WERI-Rb-1 (cell line): ENCODE data around the gene OR2B3.

Experiments used
- DNase-seq: peaks from one replicate; pipeline ENCODE4 v3.0.0-alpha.2; 2020
- H3K27ac ChIP-seq: fragments of 250-450 bp; sonication (Bioruptor Pico); 2 replicates; pipeline ENCODE4 v1.5.1; 2020; ENCODE audit warnings: mild to moderate bottlenecking, moderate library complexity
- H3K27me3 ChIP-seq: fragments of 250-450 bp; sonication (Bioruptor Pico); 2 replicates; pipeline ENCODE4 v1.5.1; 2021; ENCODE audit warnings: mild to moderate bottlenecking, low read depth, moderate library complexity; ENCODE audit not compliant: insufficient read depth, severe bottlenecking
- H3K36me3 ChIP-seq: fragments of 250-450 bp; sonication (Bioruptor Pico); 2 replicates; pipeline ENCODE4 v1.5.1; 2020; ENCODE audit warnings: mild to moderate bottlenecking, moderate library complexity
- H3K4me3 ChIP-seq: 2 replicates; pipeline ENCODE4 v1.5.1; 2011; ENCODE audit warnings: low read depth, mild to moderate bottlenecking, control low read depth, low read length
- H3K9me3 ChIP-seq: fragments of 250-450 bp; sonication (Bioruptor Pico); 2 replicates; pipeline ENCODE4 v1.5.1; 2021; ENCODE audit warnings: mild to moderate bottlenecking, moderate library complexity; ENCODE audit not compliant: severe bottlenecking
- TF ChIP-seq, protein P1 (sequence below): IDR thresholded peaks from 2 replicates; pipeline ENCODE4 v1.5.1; 2011; ENCODE audit warnings: low read depth, mild to moderate bottlenecking, control low read depth, inconsistent platforms, low read length

The OR2B3 gene

DNA sequence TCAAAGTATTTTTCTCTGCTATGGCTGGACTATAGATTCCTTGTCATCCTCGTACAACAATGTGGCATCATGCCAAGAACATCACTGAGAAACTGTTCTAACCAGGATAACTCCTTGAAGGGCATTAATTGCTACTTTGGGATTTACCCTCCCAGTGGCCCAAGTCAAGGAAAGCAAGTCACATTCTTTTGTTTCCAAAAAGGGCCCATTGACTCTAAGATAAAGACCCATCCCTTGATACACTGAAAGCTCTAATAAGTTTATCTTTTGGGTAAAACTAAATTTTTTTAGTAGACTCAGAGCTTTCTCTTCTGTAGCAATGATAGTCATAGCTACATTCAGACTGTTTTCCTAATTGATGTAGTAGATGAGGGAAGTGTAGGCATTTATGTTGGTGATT is 20.6 kb upstream of the OR2B3 start, which contains the start of gene OR2J3:
TSS of gene OR2J3 (plus strand) at position 301 of the 400 bp plus-strand sequence. CDS start 3,833 bp downstream, outside the sequence.
- DNase-seq: no peak
- peaks cover 4% of the 10 kb centered on the region for H3K9me3 ChIP-seq
- no peaks in the 10 kb centered on the region for H3K36me3 ChIP-seq
- H3K27ac ChIP-seq: no peak within 1 kb of the TSS
- no peak within 1 kb of the TSS for H3K4me3 ChIP-seq
- peaks cover 82% of the 10 kb centered on the region for H3K27me3 ChIP-seq
- TF ChIP-seq, protein P1, sequence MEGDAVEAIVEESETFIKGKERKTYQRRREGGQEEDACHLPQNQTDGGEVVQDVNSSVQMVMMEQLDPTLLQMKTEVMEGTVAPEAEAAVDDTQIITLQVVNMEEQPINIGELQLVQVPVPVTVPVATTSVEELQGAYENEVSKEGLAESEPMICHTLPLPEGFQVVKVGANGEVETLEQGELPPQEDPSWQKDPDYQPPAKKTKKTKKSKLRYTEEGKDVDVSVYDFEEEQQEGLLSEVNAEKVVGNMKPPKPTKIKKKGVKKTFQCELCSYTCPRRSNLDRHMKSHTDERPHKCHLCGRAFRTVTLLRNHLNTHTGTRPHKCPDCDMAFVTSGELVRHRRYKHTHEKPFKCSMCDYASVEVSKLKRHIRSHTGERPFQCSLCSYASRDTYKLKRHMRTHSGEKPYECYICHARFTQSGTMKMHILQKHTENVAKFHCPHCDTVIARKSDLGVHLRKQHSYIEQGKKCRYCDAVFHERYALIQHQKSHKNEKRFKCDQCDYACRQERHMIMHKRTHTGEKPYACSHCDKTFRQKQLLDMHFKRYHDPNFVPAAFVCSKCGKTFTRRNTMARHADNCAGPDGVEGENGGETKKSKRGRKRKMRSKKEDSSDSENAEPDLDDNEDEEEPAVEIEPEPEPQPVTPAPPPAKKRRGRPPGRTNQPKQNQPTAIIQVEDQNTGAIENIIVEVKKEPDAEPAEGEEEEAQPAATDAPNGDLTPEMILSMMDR: no peak

DNA sequence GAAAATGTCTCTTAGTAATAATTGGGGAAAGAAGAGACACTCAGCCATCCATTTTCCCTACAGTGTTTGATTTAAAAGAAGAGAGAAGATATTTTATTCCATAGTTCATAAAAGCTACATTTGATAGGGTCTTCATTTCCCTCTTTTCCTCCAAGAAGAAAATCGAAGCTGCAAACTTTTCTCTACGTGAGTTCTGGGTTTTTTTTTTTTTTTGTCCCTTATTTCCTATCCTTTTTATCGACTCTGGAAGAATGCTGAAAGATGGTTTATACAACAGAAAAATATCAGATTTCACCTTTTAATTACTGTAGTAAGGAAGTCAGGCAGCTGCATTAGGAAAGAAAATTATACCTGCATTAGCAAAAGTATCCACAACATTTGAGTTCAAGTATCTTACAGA is 12.1 kb upstream of the OR2B3 start, which contains the start of gene OR2J1:
TSS of gene OR2J1 (plus strand) at position 301 of the 400 bp plus-strand sequence. CDS start 1,453 bp downstream, outside the sequence.
- H3K36me3 ChIP-seq: no peaks in the 10 kb centered on the region
- no peak within 1 kb of the TSS for H3K4me3 ChIP-seq
- peaks cover 74% of the 10 kb centered on the region for H3K27me3 ChIP-seq
- DNase-seq: no peak
- TF ChIP-seq, protein P1: no peak
- H3K27ac ChIP-seq: no peak within 1 kb of the TSS
- H3K9me3 ChIP-seq: peaks cover 4% of the 10 kb centered on the region

DNA sequence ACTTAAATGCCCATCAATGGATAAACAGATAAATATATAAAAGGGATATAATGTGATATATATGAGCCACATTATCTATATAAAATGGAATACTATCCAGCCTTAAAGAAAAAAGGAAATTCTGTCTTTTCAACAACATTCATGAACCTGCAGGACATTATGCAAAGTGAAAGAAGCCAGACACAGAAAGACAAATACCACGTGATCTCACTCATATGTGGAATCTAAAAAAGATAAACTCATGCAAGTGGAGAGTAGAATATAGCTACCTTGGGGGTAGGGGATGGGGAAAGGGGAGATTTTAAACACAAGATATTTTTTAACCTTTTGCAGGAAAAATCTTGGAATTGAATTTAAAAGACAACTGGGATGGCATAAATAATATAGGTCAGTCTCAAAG is 10.7 kb upstream of the OR2B3 start:
- Histone ChIP-seq H3K9me3 (no peaks in the 10 kb centered on the region), H3K4me3 (no peak overlapping the region), H3K27ac (no peak overlapping the region), H3K27me3 (peaks cover 68% of the 10 kb centered on the region), H3K36me3 (no peaks in the 10 kb centered on the region)
- TF ChIP-seq, protein P1: no peak
- DNase-seq: no peak

DNA sequence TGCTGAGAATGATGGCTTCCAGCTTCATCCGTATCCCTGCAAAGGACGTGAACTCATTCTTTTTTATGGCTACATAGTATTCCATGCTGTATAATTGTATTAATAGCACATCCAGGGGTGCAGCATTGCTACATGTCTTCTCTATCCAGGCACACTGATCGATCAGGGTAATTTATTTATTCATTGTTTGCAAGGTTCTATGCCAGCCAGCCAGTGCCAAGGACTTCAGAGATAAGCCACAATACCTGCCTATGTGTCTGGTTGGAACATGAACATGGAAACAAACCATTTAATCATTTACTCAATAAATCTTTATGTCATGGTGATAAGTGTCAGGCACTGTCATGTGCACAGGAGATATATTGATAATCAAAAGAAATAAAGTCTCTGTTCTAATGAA is 5.8 kb upstream of the OR2B3 start:
- H3K27ac ChIP-seq: no peak overlapping the region
- TF ChIP-seq, protein P1: no peak
- H3K27me3 ChIP-seq: peaks cover 79% of the 10 kb centered on the region
- DNase-seq: no peak
- H3K9me3 ChIP-seq: peaks cover 4% of the 10 kb centered on the region
- no peak overlapping the region for H3K4me3 ChIP-seq
- no peaks in the 10 kb centered on the region for H3K36me3 ChIP-seq

DNA sequence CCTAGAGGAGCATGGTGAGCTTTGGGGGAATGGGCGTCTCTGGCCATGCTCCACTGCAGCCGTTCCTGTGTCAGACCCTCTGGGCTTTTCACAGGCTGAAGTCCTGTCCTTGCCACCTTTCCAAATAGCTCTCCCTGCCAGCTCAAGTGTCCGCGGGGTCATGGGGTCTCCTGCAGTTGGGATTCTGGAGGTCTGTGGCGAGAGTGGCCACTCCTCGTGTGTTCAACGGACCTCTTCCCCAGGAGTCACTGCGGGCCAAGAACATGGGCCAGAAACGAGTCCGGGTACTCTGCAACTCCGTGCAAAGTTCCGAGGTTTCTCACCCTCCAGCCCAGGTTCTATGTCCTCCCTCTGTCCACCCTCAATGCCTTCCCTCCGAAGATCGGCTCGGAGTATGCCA is 4.7 kb downstream of the OR2B3 start:
- peaks cover 5% of the 10 kb centered on the region for H3K9me3 ChIP-seq
- H3K4me3 ChIP-seq: no peak overlapping the region
- TF ChIP-seq, protein P1: no peak
- no peak overlapping the region for H3K27ac ChIP-seq
- H3K36me3 ChIP-seq: no peaks in the 10 kb centered on the region
- peaks cover 76% of the 10 kb centered on the region for H3K27me3 ChIP-seq
- no peak for DNase-seq

DNA sequence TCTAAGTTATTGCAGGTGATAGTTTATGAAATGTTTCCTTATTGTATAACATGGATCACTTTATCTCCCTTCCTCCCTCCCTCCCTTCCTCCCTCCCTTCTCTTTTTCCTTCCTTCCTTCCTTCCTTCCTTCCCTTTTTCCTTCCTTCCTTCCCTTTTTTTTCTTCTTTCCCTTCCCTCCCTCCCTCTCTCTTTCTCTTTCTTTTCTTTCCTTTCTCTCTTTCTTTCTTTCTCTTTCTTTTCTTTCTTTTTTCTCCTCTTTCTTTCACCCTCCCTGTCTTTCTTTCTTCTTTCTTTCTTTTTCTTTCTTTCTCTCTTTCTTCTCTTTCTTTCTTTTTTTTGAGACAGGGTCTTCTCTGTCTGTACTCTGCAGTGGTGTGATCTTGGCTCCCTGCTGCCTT is 5.8 kb downstream of the OR2B3 start:
- Histone ChIP-seq H3K27ac (no peak overlapping the region), H3K36me3 (no peaks in the 10 kb centered on the region), H3K9me3 (peaks cover 2% of the 10 kb centered on the region), H3K4me3 (no peak overlapping the region), H3K27me3 (peaks cover 76% of the 10 kb centered on the region)
- TF ChIP-seq, protein P1: no peak
- no peak for DNase-seq
